ENCODE data around the gene LGR4.

GRCh38 chr11:27497911-27498310 lies 25.3 kb upstream of the LGR4 start:
- TF ChIP-seq GATA2 (IDR thresholded peaks at IDR 0.05; ENCODE audit: low read depth, low read length) (no peak), GATA3 (IDR thresholded peaks at IDR 0.05; ENCODE audit: low read depth, low read length) (no peak)
